ENCODE data around the gene LSM14B. TPM values are rescaled to one million over a fixed set of nuclear protein-coding genes. Genes with fewer than 3 reads are reported as not detected.
"Not testable (repeated sequence)": the region's sequence is repeated elsewhere in the genome, so short reads cannot be mapped to it uniquely, and the experiment has no call there.

LSM14B gene
- polyA plus RNA-seq, 1 donor = 91.5 TPM

DNA sequence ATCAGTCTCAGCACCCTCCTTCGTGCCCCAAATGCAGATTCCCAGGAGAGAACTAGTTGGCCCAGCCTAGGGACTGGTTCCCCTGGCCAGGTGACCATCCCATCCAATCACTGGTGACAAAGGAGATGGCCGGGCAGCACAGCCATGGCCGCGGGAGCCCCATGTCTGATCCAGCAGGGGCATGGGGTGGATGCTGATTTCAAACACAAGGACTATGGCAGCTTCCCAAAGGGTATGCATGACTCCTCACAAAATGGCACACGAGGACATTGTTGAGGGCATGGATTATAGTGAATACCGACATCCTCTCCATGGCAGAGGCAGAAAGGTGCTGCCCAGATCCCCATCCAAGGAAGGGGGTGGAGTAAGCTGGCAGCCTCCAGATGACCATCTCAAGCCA is 9.9 kb upstream of the LSM14B start:
- no peak for DNase-seq (ENCODE audit: low read depth)

DNA sequence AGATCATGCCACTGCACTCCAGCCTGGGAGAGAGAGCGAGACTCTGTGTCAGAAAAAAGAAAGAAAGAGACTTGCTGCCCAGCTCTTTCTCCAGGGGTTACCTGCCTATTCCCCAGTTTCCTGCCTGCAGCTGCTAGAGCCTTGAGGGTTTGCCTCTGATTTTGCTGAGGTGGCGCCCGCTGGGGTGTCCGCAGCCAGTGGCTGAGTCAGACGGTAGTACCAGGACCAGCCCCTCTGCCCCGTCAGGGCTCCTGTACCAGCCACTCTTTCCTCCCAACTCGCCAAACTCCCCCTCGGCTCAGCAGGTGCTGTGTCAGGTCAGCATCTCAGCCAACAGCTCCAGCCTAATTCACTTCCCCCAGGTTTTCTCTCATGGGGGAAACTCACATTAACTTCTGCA is 7.4 kb upstream of the LSM14B start:
- DNase-seq (ENCODE audit: low read depth) = no peak

DNA sequence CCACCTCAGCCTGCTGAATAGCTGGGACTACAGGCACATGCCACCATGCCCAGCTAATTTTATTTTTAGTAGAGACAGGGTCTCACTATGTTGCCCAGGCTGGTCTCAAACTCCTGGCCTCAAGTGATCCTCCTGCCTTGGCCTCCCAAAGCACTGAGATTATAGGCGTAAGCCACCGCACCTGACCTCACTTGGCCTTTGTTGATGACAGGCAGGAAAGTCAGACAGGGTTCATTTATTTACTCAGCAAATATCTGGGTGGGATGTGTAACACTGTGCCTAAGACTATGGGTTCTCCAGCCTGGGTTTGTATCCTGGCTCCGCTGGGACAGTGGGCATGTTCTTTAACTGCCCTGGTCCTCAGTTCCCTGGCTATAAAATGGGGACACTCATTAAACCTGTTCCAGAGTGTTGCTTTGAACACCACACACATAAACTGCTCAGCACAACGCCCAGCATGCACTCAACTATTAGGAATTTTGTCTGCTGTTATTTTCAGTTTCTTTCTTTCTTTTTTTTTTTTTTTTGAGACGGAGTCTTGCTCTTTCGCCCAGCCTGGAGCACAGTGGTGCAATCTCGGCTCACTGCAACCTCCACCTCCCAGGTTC is 6.4 kb upstream of the LSM14B start:
- not testable (repeated sequence) for DNase-seq (ENCODE audit: low read depth)

DNA sequence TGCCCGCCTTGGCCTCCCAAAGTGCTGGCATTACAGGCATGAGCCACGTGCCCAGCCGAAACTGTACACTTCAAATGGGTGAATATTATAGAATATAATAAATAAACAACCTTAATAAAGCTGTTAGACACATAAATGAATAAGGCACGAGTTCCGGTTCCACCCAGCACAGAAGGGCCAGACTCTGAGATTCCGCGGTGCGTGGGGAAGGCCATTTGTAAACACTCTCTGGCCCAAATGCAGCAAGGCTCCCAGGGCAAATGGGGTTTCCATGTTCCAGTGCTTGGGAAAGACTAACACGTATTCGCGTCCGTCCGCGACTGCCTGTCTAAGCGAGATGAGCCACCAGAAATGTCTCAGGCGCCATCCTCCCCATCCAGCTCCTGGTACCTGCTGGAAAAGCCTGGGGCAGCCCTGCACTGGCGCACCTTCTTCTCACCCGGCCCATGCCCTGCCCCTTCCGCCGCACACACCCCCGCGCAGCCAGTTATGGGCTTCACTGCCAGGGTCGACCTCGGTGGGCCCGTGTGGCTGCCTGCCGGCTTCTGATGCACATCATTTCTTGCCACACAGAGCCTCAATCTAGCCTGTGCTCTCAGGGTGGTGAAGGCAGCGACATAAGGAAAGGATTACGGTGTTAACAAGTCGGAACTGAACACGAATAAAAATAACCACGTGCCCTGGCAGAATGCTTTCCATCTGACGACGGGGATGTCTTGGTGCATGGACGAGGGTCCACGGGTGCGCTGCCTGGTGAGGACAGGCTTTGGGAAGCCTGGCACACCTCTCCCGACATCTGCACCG is 5.5 kb upstream of the LSM14B start:
- DNase-seq (ENCODE audit: low read depth) = no peak

DNA sequence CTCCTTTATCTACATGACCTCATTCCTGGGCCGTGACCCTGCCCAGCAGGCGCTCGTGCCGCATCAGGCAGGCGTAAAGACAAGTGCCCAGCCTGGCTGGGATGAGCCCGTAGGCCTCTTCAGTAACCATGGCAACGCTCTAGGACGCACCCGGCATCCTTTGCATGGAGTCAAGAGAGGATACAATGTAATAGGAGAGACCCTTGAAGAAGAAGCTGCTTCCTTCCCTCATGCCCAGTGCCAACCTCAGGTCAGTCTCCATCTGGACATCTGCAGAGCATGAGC is 5.0 kb upstream of the LSM14B start:
- DNase-seq (ENCODE audit: low read depth) = no peak

DNA sequence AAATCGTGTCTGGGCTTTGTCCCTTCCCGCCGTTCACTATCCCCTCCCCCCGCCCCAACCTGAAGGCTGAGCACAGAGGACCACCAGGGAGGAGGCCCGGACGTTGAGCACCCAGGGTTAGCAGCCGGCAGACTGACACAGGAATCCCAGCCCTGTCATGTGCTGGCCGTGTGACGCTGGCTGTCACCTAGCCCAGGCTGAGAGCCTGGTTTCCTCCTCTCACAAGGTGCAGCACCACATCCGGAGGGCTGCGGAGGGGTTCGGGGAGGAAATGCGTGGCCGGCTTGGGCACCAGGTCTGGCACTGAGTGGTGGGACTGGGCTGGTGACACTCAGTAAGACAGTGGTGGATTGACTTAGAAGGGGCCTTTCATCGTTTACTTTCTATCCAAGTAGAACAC is 4.6 kb upstream of the LSM14B start:
- DNase-seq (ENCODE audit: low read depth) = no peak

DNA sequence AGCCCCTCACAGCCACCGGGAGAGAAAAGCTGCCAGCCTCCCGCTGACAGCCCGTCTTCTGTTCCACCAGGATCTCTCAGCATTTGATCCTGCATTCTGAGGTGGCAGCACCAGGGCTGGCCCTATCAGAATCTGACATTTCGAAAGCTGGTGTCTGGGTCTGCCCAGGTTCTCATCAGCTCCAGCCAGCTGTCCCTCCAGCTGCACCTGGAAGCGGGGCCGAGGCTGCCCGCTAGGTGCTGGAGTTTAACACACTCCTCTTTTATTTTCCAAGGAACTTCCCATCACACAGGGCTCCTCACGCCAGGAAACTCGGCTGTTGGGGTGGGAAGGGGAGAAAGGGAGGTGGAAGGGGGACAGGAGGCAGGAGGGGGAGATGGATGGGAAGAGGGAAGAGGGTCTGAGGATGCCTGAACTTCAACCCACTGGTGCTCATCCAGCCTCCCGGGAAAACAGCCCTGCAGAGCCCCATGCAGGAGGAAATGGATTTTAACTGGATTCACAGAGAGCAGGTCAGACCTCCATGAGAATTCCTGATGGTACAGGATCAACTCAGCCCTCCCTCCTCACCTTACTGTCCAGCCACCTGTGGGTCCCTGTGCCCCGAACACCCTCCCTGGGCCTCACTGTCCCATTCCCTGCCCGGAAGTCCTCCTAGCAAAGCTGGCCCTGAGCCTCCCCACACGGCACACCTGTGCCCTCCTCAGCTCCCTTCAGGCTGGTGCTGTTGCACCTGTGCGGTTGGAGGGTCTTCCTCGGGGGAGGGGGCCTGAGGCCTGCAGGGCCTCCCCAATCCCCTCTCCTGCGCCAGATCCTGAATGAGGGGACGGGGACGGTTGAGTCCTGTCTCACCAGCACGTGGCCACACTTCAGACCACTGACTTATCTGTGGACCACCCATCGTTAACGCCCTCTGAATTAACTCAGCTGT is 3.9 kb upstream of the LSM14B start:
- no peak for DNase-seq (ENCODE audit: low read depth)

DNA sequence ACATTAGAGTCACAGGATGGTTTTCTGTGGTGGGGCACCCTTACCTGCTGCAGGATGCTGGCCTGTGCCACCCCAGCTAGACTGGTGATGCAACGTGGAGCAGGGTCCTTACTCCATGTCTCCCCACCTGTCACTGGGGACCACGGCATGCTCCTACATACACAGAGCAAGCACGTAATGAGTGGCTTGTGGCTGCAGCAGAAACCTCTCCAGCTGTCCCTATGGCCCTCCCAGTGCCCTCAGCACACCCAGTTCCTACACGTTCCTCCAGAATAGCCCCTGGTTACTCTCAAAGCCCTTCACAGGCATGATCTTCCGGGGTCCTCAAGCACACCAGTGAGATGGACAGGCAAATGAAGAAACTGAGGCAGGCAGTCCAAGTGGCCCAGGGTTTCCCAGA is 3.2 kb upstream of the LSM14B start:
- DNase-seq (ENCODE audit: low read depth) = no peak

DNA sequence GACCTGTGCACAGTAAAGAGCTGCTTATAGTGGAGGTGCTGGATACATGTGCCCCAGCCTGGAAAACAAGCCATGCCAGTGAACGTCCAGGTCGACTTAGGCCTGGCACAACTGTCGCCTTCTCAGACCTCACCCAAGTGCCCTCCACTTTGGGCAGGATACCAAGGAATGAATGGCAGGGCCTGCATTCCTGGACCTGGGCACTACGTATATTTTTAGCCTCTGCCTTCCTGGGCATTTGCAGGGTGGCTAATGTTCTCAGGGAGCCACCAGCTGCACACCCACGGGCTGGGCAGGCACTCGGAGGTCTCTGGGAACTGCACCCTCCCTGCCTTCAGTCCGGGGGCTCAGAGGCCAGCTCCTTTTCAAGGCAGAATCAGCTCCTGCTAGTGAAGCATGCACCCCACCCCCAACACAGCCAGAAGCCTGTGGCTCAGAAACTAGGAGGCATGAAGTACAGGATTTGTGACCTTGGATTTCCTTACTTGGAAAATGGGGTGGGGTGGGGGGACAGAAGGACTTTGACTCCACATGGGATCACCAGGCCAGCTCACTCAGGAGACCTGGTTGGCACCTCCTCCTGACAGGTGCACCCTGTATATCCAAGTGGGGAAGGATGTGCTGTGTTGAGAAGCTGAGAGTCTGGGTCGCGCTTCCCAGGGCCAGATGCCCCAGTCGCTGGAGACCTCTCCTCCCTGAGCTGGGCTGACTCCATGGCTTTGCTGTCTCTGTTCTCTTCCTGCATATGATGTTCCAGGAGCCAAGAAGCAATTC is 2.5 kb upstream of the LSM14B start:
- DNase-seq (ENCODE audit: low read depth) = no peak

DNA sequence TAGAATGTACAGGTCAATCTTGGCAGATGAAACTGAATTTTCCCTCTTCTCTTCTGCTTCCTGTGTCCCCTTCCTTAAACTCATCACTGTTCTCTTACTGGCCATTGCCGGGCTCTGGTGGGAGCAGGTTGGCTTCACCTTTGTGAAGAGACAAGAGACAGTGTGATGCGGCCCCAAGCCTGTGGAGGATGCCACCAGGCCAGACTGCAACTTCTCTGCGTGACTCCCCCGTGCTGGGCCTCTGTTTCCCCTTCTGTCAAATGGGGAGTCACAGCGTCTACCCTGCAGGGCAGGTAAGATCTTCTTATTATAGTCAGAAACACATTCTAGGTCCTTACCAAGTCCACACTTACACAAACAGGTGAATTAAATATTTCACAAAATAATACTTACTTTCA is 1.9 kb upstream of the LSM14B start:
- no peak for DNase-seq (ENCODE audit: low read depth)

DNA sequence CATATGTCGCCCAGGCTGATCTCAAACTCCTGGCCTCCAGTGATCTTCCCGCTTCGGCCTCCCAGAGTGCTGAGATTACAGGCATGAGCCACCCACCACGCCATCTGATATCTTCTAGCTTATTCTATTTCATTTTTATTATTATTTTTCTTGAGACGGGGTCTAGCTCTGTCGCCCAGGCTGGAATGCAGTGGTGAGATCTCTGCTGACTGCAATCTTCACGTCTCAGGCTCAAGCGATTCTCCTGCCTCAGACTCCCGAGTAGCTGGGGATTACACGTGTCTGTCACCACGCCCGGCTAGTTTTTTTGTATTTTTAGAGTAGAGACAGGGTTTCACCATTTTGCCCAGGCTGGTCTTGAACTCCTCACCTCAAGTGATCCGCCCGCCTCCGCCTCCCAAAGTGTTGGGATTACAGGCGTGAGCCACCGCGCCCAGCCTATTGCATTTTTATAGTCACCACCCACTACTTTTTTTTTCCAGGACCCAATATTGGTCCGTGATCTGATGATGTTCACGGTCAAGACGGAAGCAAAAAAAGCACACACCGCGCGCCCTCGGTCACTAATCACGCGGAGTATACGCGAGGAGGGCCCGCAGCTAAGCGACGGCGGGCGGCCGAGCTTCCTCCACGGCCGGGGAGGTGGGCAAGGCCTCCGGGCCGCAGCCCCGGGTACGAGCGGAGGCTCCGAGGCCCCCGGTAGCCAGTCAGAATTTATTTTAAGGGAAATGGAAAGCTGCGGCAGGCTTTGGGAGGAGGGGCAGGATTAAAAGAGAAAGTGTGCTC is 1.1 kb upstream of the LSM14B start:
- DNase-seq (ENCODE audit: low read depth) = no peak

DNA sequence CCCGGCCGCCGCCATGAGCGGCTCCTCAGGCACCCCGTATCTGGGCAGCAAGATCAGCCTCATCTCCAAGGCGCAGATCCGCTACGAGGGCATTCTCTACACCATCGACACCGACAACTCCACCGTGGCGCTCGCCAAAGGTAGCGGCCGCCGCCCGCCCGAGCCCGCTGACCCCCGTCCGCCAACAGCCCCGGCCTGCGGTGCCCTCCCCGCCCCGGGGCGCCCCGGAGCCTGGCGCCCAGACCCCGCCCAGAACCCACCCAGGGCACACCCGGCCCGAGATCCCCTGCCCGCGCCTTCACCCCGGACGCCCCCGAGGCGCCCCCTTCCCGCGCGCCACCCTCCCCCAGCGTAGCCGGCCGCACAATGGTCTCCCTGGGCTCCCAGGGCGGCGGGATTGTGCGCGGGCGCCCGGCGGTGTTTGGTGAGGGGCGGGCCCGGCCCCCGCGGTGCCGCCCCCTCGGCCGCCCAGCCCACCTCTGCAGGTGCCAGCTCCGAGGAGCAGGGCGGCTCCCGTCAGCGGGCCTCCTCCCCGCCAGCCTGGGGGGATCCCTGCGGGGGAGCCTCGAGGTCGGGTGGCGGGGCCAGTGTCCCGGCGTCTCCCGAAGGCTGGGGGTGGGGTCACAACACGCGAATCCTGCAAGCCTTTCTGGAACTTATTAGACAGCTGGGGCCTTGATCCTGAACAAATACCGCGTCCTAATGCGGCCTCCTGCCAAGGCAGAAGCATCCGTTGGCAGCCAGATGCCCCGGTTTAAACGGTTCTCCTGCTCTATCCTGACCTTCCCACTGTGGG is 577 bp downstream of the LSM14B start:
- DNase-seq (ENCODE audit: low read depth) = no peak

DNA sequence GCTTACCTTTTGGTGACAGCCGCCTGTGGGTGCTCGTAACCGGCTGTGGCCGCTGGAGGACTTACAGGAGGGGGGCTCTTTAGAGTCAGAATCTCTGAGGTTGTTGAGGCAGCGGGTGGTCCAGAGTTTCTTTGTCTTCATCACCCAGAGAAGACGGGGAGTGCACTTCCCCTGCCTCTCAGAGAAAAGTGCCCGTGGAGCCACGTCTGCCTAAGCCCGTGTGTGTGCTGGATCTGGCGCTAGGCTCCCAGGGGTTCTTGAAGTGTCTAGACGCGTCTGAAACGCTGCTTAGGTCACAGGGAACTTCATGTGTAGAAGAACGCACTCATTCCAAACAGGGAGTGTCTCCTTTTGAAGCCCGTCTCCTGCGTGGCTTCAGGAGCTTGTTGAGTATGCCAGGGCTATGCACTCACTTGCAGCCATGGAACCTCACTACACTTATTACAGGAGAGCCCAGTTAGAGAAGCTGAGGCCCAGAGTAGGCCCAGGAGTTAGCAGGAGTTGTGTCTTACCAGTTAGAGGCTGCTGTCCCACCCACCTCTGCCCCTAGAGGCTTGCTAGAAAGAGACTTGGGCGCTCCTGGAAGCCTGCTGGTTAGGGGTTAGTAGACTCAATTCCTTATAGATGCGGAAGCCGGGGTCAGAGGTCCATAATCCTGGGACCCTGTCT is 1.3 kb downstream of the LSM14B start:
- DNase-seq (ENCODE audit: low read depth) = no peak

DNA sequence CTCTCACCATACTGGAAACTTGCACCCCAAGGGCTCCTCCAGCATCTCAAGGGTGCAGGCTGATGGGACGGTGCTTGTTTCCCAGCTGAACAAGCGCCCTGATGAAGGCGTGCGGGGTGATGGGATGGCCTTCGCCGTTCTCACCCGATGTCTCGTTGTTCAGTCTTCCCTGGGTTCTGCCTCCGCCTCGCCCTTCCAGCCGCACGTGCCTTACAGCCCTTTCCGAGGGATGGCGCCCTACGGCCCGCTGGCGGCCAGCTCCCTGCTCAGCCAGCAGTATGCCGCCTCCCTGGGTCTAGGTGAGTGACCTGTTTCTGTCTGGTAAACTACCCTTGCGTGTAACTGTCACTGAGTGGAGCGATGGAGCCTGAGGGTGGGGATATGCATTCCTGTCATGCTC is 3.9 kb downstream of the LSM14B start:
- DNase-seq (ENCODE audit: low read depth) = no peak

DNA sequence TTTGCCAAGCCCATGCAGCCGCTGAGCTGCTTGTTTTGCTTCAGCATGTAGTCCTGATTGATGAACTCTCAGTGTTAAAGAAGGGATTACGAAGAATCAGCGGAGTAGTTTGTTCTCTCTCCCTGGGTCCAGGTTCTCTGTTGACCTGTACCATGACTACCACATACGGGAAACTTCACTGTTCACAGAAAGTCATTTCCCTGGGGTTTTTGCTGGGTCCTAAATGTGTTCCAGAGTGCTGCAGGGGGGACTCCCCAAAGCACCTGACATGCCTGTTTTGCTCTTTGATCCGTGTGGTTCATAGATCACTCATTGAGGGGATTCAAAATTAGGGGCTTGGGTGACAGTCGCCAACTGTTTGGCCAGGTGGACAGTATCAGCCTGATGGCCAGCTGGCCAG is 5.5 kb downstream of the LSM14B start:
- no peak for DNase-seq (ENCODE audit: low read depth)

DNA sequence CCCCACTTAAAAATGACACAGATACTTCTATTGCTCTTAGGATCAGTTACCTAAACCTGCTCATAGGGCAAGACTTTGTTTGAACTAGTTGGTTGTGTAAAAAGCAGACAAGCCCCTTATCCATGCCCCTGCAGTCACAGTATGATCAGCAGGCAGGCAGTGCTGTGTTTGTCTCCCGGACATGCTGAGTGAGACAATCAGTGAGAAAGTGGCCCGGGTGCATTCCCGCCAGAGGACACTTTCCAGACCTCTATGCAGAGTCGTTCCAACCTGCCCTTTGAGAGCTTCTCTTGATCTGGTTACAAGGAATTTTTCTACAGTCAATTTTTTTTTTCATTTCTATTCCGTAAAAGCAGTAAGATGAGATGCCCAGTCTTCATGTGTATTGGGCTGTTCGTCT is 6.2 kb downstream of the LSM14B start:
- DNase-seq (ENCODE audit: low read depth) = no peak

DNA sequence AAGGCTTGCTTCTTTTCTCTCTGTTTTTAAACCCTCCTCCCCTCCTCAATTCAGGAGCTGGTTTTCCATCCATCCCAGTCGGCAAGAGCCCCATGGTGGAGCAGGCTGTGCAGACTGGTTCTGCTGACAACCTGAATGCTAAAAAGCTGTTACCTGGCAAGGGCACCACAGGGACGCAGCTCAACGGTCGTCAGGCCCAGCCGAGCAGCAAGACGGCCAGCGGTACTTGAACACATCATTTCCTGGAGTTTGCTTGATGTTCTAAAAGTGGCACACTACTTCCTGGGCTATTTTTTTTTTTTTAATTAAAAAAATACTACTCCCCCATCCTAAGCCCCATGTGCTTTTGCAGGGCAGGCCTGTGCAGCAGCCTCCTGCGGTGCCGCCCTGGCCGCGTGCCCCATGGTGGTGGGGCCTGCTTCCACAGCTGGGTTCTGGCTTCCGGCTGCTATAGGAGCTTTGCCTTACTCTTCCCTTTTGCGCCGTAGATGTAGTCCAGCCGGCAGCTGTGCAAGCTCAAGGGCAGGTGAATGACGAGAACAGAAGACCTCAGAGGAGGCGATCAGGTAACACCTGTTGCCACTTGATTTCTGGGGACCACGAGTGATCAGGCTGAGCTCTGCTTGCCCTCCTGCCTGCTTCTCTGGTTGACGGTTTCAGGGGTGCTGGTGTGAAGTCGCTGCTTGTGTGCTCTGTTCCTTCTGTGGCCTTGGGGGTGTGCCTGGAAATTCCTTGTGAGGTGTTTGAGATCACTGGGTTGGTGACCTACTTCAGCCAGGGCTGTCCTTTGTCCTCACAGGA is 7.7 kb downstream of the LSM14B start:
- no peak for DNase-seq (ENCODE audit: low read depth)

DNA sequence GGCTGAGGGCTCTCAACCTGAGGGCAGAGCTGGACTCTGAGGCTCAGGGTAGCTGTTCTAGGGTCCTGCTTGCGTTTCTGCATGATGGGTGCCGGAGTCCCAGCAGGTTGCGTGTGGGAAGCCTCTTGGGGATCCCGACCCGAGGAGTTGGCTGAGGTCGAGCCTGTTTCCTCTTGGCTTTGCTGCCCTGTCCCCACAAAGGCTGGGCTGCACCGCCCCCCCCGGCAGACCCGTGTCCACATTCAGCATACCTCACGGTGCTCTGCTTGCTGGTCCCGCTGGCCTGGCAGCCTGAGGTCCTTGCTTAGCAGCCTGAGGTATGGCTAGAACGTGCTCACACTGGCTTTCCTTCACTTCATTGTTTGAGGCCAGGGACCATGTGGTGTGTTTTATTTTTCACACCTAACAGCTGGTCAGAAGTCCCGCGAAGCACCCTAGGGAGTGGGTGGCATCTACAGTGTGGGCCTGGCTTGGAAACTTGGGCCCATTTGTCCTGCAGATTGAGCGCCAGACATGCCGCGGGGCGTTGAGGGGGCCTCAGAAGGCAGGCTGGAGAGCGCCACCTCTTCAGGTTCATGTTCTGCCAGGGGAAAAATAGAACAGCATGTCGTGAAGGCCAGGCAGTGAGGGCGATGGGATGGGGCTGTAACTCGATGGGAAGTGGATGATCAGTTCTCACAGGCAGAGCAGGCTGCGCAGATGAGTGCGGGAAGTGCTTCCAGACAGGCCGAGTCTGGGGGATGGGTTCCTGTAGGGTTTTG is 9.5 kb downstream of the LSM14B start:
- DNase-seq (ENCODE audit: low read depth) = no peak

Data from forelimb muscle (tissue), 1 donor.